Parathyroid adenoma (tissue), 2 donors: ENCODE results near the gene TOX3.

Source experiments
- H2AFZ ChIP-seq: fragments of 300-600 bp; sonication (generic); one replicate; pipeline ENCODE4 v1.7.0; 2017; ENCODE audit warnings: antibody characterized with exemption, mild to moderate bottlenecking
- H3K27ac ChIP-seq: fragments of 300-600 bp; sonication (generic); one replicate; pipeline ENCODE4 v1.7.0; 2017
- H3K27me3 ChIP-seq: fragments of 300-600 bp; sonication (generic); one replicate; pipeline ENCODE4 v1.7.0; 2017; ENCODE audit warnings: low read length; ENCODE audit not compliant: control insufficient read depth, insufficient read depth
- H3K36me3 ChIP-seq: fragments of 300-600 bp; sonication (generic); one replicate; pipeline ENCODE4 v1.7.0; 2017; ENCODE audit warnings: low read length; ENCODE audit not compliant: control insufficient read depth, insufficient read depth
- H3K4me1 ChIP-seq: fragments of 300-600 bp; sonication (generic); one replicate; pipeline ENCODE4 v1.7.0; 2017; ENCODE audit warnings: control low read depth
- H3K4me2 ChIP-seq: fragments of 300-600 bp; sonication (generic); one replicate; pipeline ENCODE4 v1.7.0; 2017; ENCODE audit warnings: low read length
- H3K4me3 ChIP-seq: fragments of 300-600 bp; sonication (generic); one replicate; pipeline ENCODE4 v1.7.0; 2017; ENCODE audit warnings: low read depth, low read length
- H3K79me2 ChIP-seq: fragments of 300-600 bp; sonication (generic); one replicate; pipeline ENCODE4 v1.7.0; 2017; ENCODE audit warnings: control low read depth
- H3K9ac ChIP-seq: fragments of 300-600 bp; sonication (generic); one replicate; pipeline ENCODE4 v1.7.0; 2017; ENCODE audit warnings: mild to moderate bottlenecking
- H3K9me3 ChIP-seq: fragments of 300-600 bp; sonication (generic); one replicate; pipeline ENCODE4 v1.7.0; 2017; ENCODE audit warnings: low read length; ENCODE audit not compliant: control insufficient read depth
- TF ChIP-seq, protein P1 (sequence below): fragments of 300-600 bp; sonication (generic); IDR thresholded peaks from one replicate; pipeline ENCODE4 v1.7.0; 2017; ENCODE audit warnings: antibody characterized with exemption, mild to moderate bottlenecking
- donor health status: primary hyperparathyroidism.

The TOX3 gene

GRCh38 chr16:52487849-52488457 is 59.0 kb downstream of the TOX3 start:
- no peaks in the 10 kb centered on the region for H3K27me3 ChIP-seq
- H3K79me2 ChIP-seq = no peaks in the 10 kb centered on the region
- H3K4me3 ChIP-seq = no peak overlapping the region
- H2AFZ ChIP-seq = no peak overlapping the region
- no peaks in the 10 kb centered on the region for H3K36me3 ChIP-seq
- no peak overlapping the region for H3K4me2 ChIP-seq
- no peak overlapping the region for H3K9ac ChIP-seq
- H3K4me1 ChIP-seq = no peaks in the 10 kb centered on the region
- no peak overlapping the region for H3K27ac ChIP-seq
- TF ChIP-seq, protein P1, sequence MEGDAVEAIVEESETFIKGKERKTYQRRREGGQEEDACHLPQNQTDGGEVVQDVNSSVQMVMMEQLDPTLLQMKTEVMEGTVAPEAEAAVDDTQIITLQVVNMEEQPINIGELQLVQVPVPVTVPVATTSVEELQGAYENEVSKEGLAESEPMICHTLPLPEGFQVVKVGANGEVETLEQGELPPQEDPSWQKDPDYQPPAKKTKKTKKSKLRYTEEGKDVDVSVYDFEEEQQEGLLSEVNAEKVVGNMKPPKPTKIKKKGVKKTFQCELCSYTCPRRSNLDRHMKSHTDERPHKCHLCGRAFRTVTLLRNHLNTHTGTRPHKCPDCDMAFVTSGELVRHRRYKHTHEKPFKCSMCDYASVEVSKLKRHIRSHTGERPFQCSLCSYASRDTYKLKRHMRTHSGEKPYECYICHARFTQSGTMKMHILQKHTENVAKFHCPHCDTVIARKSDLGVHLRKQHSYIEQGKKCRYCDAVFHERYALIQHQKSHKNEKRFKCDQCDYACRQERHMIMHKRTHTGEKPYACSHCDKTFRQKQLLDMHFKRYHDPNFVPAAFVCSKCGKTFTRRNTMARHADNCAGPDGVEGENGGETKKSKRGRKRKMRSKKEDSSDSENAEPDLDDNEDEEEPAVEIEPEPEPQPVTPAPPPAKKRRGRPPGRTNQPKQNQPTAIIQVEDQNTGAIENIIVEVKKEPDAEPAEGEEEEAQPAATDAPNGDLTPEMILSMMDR = no peak
- H3K9me3 ChIP-seq = no peaks in the 10 kb centered on the region

- Histone ChIP-seq H3K27ac (no peak overlapping the region), H3K9ac (no peak overlapping the region), H3K36me3 (no peaks in the 10 kb centered on the region), H3K79me2 (no peaks in the 10 kb centered on the region), H3K4me3 (no peak overlapping the region), H3K4me1 (no peaks in the 10 kb centered on the region), H2AFZ (no peak overlapping the region), H3K4me2 (no peak overlapping the region), H3K9me3 (no peaks in the 10 kb centered on the region), H3K27me3 (no peaks in the 10 kb centered on the region)
- TF ChIP-seq, protein P1 = no peak
Measured at GRCh38 chr16:52480237-52480636, 66.7 kb downstream of the TOX3 start.

- Histone ChIP-seq H3K9me3 (no peaks in the 10 kb centered on the region), H2AFZ (no peak overlapping the region), H3K4me2 (no peak overlapping the region), H3K79me2 (no peaks in the 10 kb centered on the region), H3K4me1 (no peaks in the 10 kb centered on the region), H3K4me3 (no peak overlapping the region), H3K27ac (no peak overlapping the region), H3K27me3 (no peaks in the 10 kb centered on the region), H3K36me3 (no peaks in the 10 kb centered on the region), H3K9ac (no peak overlapping the region)
- TF ChIP-seq, protein P1 = no peak
Measured at GRCh38 chr16:52476111-52476510, 70.8 kb downstream of the TOX3 start.

DNA sequence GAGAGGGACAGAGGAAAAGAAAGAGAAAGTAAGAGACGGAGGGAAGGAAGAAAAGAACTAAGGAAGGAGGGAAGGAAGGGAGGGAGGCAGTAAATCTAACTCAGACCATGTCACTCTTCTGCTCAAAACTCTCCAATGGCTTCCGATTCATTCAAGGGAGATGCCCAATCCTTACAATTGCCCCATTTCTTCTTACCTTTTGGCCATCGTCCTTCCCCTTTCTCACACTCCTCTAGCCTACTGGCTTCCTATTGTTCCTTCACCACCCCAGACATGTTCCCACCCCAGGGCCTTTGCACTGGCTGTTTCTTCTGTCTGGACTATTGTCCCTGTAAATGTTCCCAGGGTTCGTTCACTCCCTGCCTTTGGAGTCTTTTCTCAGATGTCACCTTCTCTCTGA is 72.3 kb downstream of the TOX3 start:
- Histone ChIP-seq H3K27ac (no peak overlapping the region), H3K4me3 (no peak overlapping the region), H2AFZ (no peak overlapping the region), H3K4me1 (no peaks in the 10 kb centered on the region), H3K4me2 (no peak overlapping the region), H3K79me2 (no peaks in the 10 kb centered on the region), H3K9me3 (no peaks in the 10 kb centered on the region), H3K9ac (no peak overlapping the region), H3K36me3 (no peaks in the 10 kb centered on the region), H3K27me3 (no peaks in the 10 kb centered on the region)
- TF ChIP-seq, protein P1 = no peak

- Histone ChIP-seq H3K9me3 (no peaks in the 10 kb centered on the region), H3K79me2 (no peaks in the 10 kb centered on the region), H3K4me2 (no peak overlapping the region), H3K27ac (no peak overlapping the region), H2AFZ (no peak overlapping the region), H3K9ac (no peak overlapping the region), H3K36me3 (no peaks in the 10 kb centered on the region), H3K27me3 (no peaks in the 10 kb centered on the region), H3K4me3 (no peak overlapping the region), H3K4me1 (no peaks in the 10 kb centered on the region)
- TF ChIP-seq, protein P1 = no peak
Measured at GRCh38 chr16:52473096-52473495, 73.8 kb downstream of the TOX3 start.
